ENCODE measurements around the gene KCNQ5. TPM values are rescaled to one million over a fixed set of nuclear protein-coding genes. Genes with fewer than 3 reads are reported as not detected.
"Not testable (repeated sequence)": the region's sequence is repeated elsewhere in the genome, so short reads cannot be mapped to it uniquely, and the experiment has no call there.

The KCNQ5 gene
- polyA plus RNA-seq, 3 donors, result not detected

DNA sequence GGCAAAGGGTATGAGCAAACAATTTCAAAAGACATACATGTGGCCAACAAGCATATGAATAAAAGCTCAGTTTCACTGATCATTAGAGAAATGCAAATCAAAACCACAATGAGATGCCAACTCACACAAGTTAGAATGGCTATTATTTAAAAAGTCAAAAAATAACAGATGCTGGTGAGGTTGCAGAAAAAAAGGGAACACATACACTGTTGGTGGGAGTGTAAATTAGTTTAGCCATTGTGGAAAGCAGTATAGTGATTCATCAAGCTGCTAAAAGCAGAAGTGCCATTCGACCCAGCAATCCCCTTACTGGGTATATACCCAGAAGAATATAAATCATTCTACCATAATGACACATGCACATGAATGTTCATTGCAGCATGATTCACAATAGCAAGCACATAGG is 610.1 kb downstream of the KCNQ5 start:
- no CpG with 5 or more reads among the region's 1 CpG for WGBS (ENCODE audit: insufficient coverage)
- no peaks in the 10 kb centered on the region for H3K36me3 Mint-ChIP-seq
- H2AFZ ChIP-seq (ENCODE audit: insufficient read depth, low read depth, low read length, poor library complexity, severe bottlenecking), result no peak overlapping the region

GRCh38 chr6:73233048-73233447 is 611.2 kb downstream of the KCNQ5 start:
- Histone ChIP-seq H3K4me2 (replicated peaks; ENCODE audit: extremely low read depth, low read length, poor library complexity, severe bottlenecking) (no peak overlapping the region), H3K79me2 (ENCODE audit: insufficient read depth, low read length) (no peaks in the 10 kb centered on the region), H2AFZ (ENCODE audit: insufficient read depth, low read depth, low read length, poor library complexity, severe bottlenecking) (no peak overlapping the region), H3K4me1 (ENCODE audit: control insufficient read depth in 1 of 2, insufficient read depth in 2 of 2, low read length in 2 of 2) (no peaks in the 10 kb centered on the region), H3K9ac (ENCODE audit: insufficient read depth, low read length, poor library complexity, severe bottlenecking) (no peak overlapping the region), H3K27ac (ENCODE audit: low read depth in 1 of 2, low read length in 2 of 2) (no peak overlapping the region), H4K20me1 (ENCODE audit: insufficient read depth, low read length) (no peaks in the 10 kb centered on the region), H3K36me3 (replicated peaks in 1 of 2; ENCODE audit: control insufficient read depth in 1 of 2, insufficient read depth in 2 of 2, low read length in 2 of 2) (no peaks in the 10 kb centered on the region), H3K4me3 (replicated peaks in 1 of 3; ENCODE audit: low read depth in 2 of 3, low read length in 3 of 3) (no peak overlapping the region), H3K27me3 (ENCODE audit: control insufficient read depth in 2 of 2, insufficient read depth in 2 of 2, low read length in 2 of 2) (no peaks in the 10 kb centered on the region), H3K9me3 (replicated peaks in 1 of 2; ENCODE audit: control insufficient read depth in 1 of 2, insufficient read depth in 1 of 2, low read length in 2 of 2) (peaks cover 0 to 5% of the 10 kb centered on the region in 2 donors)
- no peak for DNase-seq
- Mint-ChIP-seq H3K27me3 (ENCODE audit: low read depth in 3 of 3) (peaks cover 0 to 3% (median 0%) of the 10 kb centered on the region in 3 donors), H3K4me3 (no peak overlapping the region), H3K36me3 (no peaks in the 10 kb centered on the region), H3K4me1 (peaks cover 3% of the 10 kb centered on the region), H3K9me3 (peaks cover 0 to 7% (median 4%) of the 10 kb centered on the region in 7 donors), H3K27ac (no peak overlapping the region)
- no peak for TF ChIP-seq CTCF (IDR thresholded peaks at IDR 0.05)
- 80% methylated on average over 1 of the region's 6 CpGs for WGBS (ENCODE audit: insufficient coverage)
- intact Hi-C loops (cut with micrococcal nuclease), result no loop called here

More for the DNA sequence above, 610.1 kb downstream of the KCNQ5 start:
- peaks cover 3% of the 10 kb centered on the region for H3K4me1 Mint-ChIP-seq
- Histone ChIP-seq H3K36me3 (replicated peaks in 1 of 2; ENCODE audit: control insufficient read depth in 1 of 2, insufficient read depth in 2 of 2, low read length in 2 of 2) (no peaks in the 10 kb centered on the region), H4K20me1 (ENCODE audit: insufficient read depth, low read length) (no peaks in the 10 kb centered on the region), H3K79me2 (ENCODE audit: insufficient read depth, low read length) (no peaks in the 10 kb centered on the region), H3K4me1 (ENCODE audit: control insufficient read depth in 1 of 2, insufficient read depth in 2 of 2, low read length in 2 of 2) (no peaks in the 10 kb centered on the region), H3K27ac (ENCODE audit: low read depth in 1 of 2, low read length in 2 of 2) (no peak overlapping the region), H3K9me3 (replicated peaks in 1 of 2; ENCODE audit: control insufficient read depth in 1 of 2, insufficient read depth in 1 of 2, low read length in 2 of 2) (peaks cover 0 to 5% of the 10 kb centered on the region in 2 donors), H3K4me2 (replicated peaks; ENCODE audit: extremely low read depth, low read length, poor library complexity, severe bottlenecking) (no peak overlapping the region), H3K27me3 (ENCODE audit: control insufficient read depth in 2 of 2, insufficient read depth in 2 of 2, low read length in 2 of 2) (no peaks in the 10 kb centered on the region), H3K9ac (ENCODE audit: insufficient read depth, low read length, poor library complexity, severe bottlenecking) (no peak overlapping the region), H3K4me3 (replicated peaks in 1 of 3; ENCODE audit: low read depth in 2 of 3, low read length in 3 of 3) (no peak overlapping the region)
- peaks cover 0 to 7% (median 4%) of the 10 kb centered on the region in 7 donors for H3K9me3 Mint-ChIP-seq
- no peak overlapping the region for H3K27ac Mint-ChIP-seq
- intact Hi-C loops (cut with micrococcal nuclease), result no loop called here
- peaks cover 0 to 3% (median 0%) of the 10 kb centered on the region in 3 donors for H3K27me3 Mint-ChIP-seq (ENCODE audit: low read depth in 3 of 3)
- no peak overlapping the region for H3K4me3 Mint-ChIP-seq
- peak; percentile 23 to 59 (median 35) for DNase-seq
- TF ChIP-seq CTCF (IDR thresholded peaks at IDR 0.05), result no peak

DNA sequence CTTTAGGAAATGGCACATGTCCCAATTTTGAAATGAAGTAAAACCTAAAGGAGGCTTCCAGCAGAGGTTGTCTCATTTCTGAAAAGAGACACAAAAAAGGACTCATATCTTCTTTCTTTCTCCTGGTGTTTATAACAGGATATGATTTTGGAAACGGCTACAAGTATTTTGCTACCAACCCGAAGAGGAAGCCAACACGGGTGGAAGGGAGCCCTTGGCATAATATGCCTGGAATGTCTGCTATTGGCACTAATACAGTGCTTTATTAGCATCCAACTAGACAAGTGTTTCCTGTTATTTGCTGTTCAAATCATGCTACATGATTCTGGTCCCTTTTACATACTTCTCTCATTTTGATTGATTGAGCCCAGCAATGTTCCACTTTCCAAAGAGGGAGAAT is 612.1 kb downstream of the KCNQ5 start:
- H3K4me1 ChIP-seq (ENCODE audit: control insufficient read depth in 1 of 2, insufficient read depth in 2 of 2, low read length in 2 of 2); H3K4me1 Mint-ChIP-seq; H3K4me3 ChIP-seq (replicated peaks in 1 of 3; ENCODE audit: low read depth in 2 of 3, low read length in 3 of 3); H2AFZ ChIP-seq (ENCODE audit: insufficient read depth, low read depth, low read length, poor library complexity, severe bottlenecking); H3K4me3 Mint-ChIP-seq; H3K36me3 ChIP-seq (replicated peaks in 1 of 2; ENCODE audit: control insufficient read depth in 1 of 2, insufficient read depth in 2 of 2, low read length in 2 of 2); DNase-seq; H3K9me3 ChIP-seq (replicated peaks in 1 of 2; ENCODE audit: control insufficient read depth in 1 of 2, insufficient read depth in 1 of 2, low read length in 2 of 2); H4K20me1 ChIP-seq (ENCODE audit: insufficient read depth, low read length); H3K36me3 Mint-ChIP-seq; intact Hi-C loops (cut with micrococcal nuclease); H3K4me2 ChIP-seq (replicated peaks; ENCODE audit: extremely low read depth, low read length, poor library complexity, severe bottlenecking); H3K27ac ChIP-seq (ENCODE audit: low read depth in 1 of 2, low read length in 2 of 2); H3K79me2 ChIP-seq (ENCODE audit: insufficient read depth, low read length); H3K9ac ChIP-seq (ENCODE audit: insufficient read depth, low read length, poor library complexity, severe bottlenecking); H3K27me3 Mint-ChIP-seq (ENCODE audit: low read depth in 3 of 3); H3K27ac Mint-ChIP-seq; H3K9me3 Mint-ChIP-seq; H3K27me3 ChIP-seq (ENCODE audit: control insufficient read depth in 2 of 2, insufficient read depth in 2 of 2, low read length in 2 of 2): not testable (repeated sequence)
- 75% methylated on average over 2 of the region's 3 CpGs for WGBS (ENCODE audit: insufficient coverage)

Measured in CD14-positive monocyte (primary cell).